Thoracic aorta (tissue), 2 donors: ENCODE data around the gene EHMT1. TPM values are rescaled to one million over a fixed set of nuclear protein-coding genes. Genes with fewer than 3 reads are reported as not detected.

Experiments
- ATAC-seq: fragments of 150-250 bp; one replicate; pipeline ENCODE4 v1.8.0; 2017; ENCODE audit warnings: low read depth; ENCODE audit not compliant: insufficient number of reproducible peaks, low FRiP score
- DNase-seq: peaks from one replicate; pipeline ENCODE4 v3.0.0-alpha.2; 2020; ENCODE audit warnings: low spot score
- H3K27ac ChIP-seq, 2 donors: fragments of 200-600 bp; sonication (generic); 1 replicate in 1 of 2; 2 replicates in 1 of 2; pipeline ENCODE4 v1.5.1; 2016; ENCODE audit warnings: mild to moderate bottlenecking in 2 of 2, moderate library complexity in 2 of 2
- H3K27me3 ChIP-seq: fragments of 200-600 bp; sonication (generic); replicated peaks from 2 replicates; pipeline ENCODE4 v1.6.0; 2016; ENCODE audit warnings: mild to moderate bottlenecking; ENCODE audit not compliant: insufficient read depth
- H3K36me3 ChIP-seq: fragments of 200-600 bp; sonication (generic); one replicate; pipeline ENCODE4 v1.5.1; 2016
- H3K4me1 ChIP-seq, 2 donors: fragments of 200-600 bp; sonication (generic); 1 replicate in 1 of 2; 2 replicates in 1 of 2; pipeline versions ENCODE4 v1.5.1 to v1.6.0; 2016; ENCODE audit warnings: low read depth in 2 of 2, mild to moderate bottlenecking in 1 of 2; ENCODE audit not compliant: control insufficient read depth in 1 of 2
- H3K4me3 ChIP-seq: fragments of 200-600 bp; sonication (generic); 2 replicates; pipeline ENCODE4 v1.5.1; 2016; ENCODE audit warnings: mild to moderate bottlenecking
- H3K9me3 ChIP-seq: fragments of 200-600 bp; sonication (generic); 2 replicates; pipeline ENCODE4 v1.5.1; 2016
- CTCF ChIP-seq: fragments of 200-600 bp; sonication (generic); IDR thresholded peaks from one replicate; pipeline ENCODE4 v1.5.1; 2019; ENCODE audit warnings: antibody characterized with exemption
- total RNA-seq, 2 donors: library from RNA; depleted of rRNA; stranded (reverse); fragments of >200 nt; gene quantifications; one replicate each; pipeline versions ENCODE4 v1.1.0 to v1.2.3, GENCODE V29; 2016

EHMT1 gene
- total RNA-seq, 2 donors from 2014 or later = 67.6 to 150 TPM

GRCh38 chr9:137771580-137771979 lies 152.8 kb downstream of the EHMT1 start:
- TF ChIP-seq CTCF = no peak
- peaks cover 34% of the 10 kb centered on the region for H3K36me3 ChIP-seq
- H3K27ac ChIP-seq = no peak overlapping the region
- no peaks in the 10 kb centered on the region for H3K9me3 ChIP-seq
- no peak overlapping the region for H3K4me3 ChIP-seq
- no peaks in the 10 kb centered on the region for H3K27me3 ChIP-seq
- H3K4me1 ChIP-seq = no peaks in the 10 kb centered on the region
- DNase-seq (no peak), ATAC-seq (no peak)

- Histone ChIP-seq H3K4me1 (no peaks in the 10 kb centered on the region), H3K36me3 (peaks cover 39% of the 10 kb centered on the region), H3K27ac (no peak overlapping the region), H3K4me3 (no peak overlapping the region), H3K9me3 (no peaks in the 10 kb centered on the region), H3K27me3 (no peaks in the 10 kb centered on the region)
- DNase-seq (no peak), ATAC-seq (no peak)
- TF ChIP-seq CTCF = no peak
These were observed 153.6 kb downstream of the EHMT1 start for GRCh38 chr9:137772281-137772873.

GRCh38 chr9:137774775-137775386 lies 156.1 kb downstream of the EHMT1 start:
- no peak overlapping the region for H3K4me3 ChIP-seq
- ATAC-seq (no peak), DNase-seq (no peak)

GRCh38 chr9:137776306-137776995 lies 157.6 kb downstream of the EHMT1 start:
- Histone ChIP-seq H3K9me3 (no peaks in the 10 kb centered on the region), H3K27ac (no peak overlapping the region), H3K4me3 (no peak overlapping the region), H3K36me3 (peaks cover 48% of the 10 kb centered on the region), H3K27me3 (no peaks in the 10 kb centered on the region), H3K4me1 (no peaks in the 10 kb centered on the region)
- ATAC-seq = no peak
- no peak for TF ChIP-seq CTCF
- DNase-seq = no peak

More at GRCh38 chr9:137774775-137775386, 156.1 kb downstream of the EHMT1 start:
- no peak overlapping the region for H3K27ac ChIP-seq
- peaks cover 55% of the 10 kb centered on the region for H3K36me3 ChIP-seq
- TF ChIP-seq CTCF = no peak
- no peaks in the 10 kb centered on the region for H3K9me3 ChIP-seq
- no peaks in the 10 kb centered on the region for H3K27me3 ChIP-seq
- H3K4me1 ChIP-seq = no peaks in the 10 kb centered on the region

- no peaks in the 10 kb centered on the region for H3K4me1 ChIP-seq
- H3K9me3 ChIP-seq = no peaks in the 10 kb centered on the region
- H3K4me3 ChIP-seq = no peak overlapping the region
- peaks cover 50% of the 10 kb centered on the region for H3K36me3 ChIP-seq
- H3K27ac ChIP-seq = no peak overlapping the region
- ATAC-seq = no peak
- no peak for TF ChIP-seq CTCF
- H3K27me3 ChIP-seq = no peaks in the 10 kb centered on the region
- no peak for DNase-seq
These were observed 159.0 kb downstream of the EHMT1 start for GRCh38 chr9:137777761-137778160.
